ENCODE data around the gene MTUS2. TPM values are rescaled to one million over a fixed set of nuclear protein-coding genes. Genes with fewer than 3 reads are reported as not detected.
A peak's percentile ranks its signal among the peaks of the same experiment; 100 is the strongest.

MTUS2 gene
- total RNA-seq, 1 experiment from 2014 or later, result 0.25 TPM

DNA sequence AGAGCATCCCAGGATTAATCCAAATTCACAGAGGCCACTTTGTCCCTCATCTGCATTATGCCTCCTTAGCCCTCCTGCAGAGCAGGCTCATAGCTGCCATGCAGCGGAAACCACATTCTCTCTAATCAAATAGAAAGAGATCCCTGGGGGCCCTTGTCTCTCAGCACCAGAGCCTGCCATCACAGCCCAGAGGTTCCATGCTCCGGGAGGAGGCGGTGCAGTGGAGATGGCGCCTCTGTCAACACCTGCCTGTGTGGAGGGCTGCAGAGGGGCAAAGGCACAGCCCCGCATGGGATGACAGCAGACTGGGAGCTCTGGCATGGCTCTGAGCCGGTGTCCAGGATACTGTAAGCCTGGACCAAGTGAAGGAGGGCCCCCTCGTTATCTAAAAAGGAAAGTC, 664.1 kb downstream of the MTUS2 start:
- no peak for DNase-seq (ENCODE audit: low spot score)

DNA sequence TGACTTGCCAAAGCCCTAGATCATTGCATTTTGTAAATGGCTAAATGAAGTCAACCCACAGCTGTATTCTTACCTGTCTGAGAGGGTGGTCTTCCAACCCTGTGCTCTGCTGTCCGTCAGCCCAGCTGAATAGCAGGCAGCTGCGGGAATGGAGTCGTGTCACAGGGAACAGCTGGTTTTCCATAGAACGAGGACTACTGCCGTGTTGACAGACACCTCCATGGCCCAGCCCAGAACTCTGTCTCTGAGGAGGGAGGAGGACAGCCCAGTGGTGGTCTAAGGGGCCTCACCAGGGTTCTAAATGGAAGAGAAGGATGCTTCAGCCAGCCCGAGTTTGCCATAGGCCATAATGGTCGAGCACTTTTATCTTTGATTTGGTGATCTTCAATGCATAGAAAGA, 664.7 kb downstream of the MTUS2 start:
- DNase-seq (ENCODE audit: low spot score), result no peak

DNA sequence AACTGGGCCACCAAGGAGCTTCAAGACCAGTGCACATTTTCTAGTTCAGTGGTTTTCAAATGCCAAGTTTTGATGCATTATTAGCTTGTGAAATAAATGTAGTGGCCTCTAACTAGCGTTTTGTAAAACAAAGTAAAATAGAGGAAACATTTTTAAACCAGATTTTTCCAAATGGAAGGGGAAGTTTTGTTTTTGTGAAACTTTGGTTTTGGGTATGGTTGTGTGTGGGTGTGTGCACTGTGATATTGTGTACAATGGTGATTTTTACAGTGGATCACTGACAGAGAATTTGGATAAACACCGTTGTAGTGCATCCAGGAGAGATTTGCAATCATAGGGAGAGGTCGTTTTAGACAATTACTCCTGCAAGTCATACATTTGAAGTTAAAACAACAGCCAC, 666.4 kb downstream of the MTUS2 start:
- DNase-seq (ENCODE audit: low spot score), result no peak

DNA sequence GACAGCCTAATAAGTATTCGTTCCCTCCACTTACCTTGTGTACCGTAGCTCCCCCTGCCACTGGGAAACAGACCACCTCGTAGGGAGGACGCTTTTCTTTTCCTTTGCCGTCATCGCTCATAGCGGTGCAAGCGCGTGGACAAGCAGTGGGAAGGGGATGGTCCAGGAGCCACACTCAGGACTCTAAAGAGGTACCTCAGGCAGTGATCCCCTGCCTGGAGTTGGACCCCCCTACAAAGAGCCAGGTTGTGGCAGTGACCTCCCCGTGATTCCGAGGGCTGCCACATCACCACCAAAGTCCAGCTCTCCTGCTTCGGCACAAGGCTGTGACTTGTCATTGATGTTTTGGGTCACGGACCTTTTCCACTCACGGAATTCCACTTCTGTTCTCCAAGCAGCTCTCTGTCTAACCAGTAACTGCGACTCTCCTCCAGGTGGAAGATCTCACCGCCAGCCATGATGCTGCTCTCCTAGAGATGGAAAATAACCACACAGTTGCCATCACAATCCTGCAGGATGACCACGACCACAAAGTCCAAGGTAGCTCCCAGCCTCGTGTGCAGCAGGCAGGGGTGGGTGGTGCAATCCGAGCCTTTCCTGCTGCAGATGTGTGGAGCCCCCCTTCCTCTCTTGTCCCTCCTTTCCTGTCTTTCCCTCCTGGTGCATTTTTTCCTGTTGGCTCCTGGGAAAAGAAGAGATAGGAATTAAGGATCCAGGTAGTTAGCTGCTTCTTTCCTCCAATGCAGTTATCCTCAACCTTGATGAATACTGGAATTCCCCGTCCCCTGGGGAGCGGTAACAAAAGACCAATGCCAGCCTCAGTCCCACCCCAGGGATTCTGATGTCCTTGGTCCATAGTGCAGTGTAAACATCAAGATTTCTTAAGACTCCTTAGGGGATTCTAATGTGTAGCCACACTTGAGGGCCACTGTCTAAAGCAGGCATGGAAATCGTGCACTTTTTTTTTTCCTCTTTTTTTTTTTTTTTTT, 667.6 kb downstream of the MTUS2 start:
- DNase-seq (ENCODE audit: low spot score), result no peak

DNA sequence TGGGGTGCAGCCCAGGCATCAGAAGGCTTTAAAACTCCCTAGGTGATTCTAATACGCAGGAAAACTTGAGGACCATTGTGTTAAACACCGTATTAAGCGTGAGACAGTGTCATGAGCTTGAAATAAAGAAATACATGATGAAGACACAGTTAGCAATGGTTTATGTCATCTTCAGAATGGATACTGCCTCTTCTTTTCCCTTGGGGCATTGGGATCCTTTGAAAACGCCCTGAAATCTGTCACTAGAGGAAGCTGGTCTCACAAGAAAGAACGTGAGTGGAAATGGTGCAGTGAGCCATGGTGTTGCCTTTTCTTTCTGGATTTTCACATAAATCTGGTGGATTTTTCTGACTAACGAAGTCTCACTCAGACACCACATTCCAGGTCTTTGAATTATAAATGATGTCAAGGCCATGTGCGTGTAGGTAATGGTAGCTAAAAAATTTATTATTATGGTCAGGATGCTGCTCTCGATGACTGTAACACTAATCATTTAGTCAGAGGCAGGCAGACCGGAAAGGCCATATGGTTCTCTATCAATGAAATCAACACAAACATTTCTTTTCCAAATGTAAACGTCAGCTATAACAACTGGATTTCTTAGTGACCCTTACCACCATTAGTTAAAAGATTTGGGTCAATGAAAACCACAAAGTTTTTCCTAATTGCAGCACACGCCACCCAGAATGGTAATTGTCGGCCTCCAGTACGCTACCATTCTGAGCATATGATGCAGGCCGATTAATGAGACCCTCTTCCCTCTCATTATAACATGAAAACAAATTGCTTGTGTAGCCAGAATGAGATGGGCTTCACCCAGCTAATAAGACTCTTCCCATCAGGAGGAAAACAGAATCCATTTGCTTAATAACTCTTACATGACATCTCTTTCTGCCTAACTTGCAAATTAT, 669.8 kb downstream of the MTUS2 start:
- DNase-seq (ENCODE audit: low spot score), result no peak

DNA sequence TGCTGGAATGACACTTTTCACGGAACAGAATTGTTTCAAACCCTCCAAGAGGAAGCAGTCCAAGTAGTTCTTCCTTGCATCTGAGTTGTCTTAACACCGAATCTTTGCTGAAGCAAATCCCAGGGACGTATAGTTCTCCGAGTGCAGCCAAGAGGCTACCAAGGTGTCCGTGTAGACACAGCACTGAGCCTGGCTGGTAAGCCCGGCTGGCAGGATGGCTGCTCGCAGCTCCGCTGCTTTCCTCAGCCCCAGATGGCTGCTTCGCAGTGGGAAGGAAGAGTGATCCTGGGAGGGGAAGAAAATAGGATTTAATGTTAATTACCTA, 670.4 kb downstream of the MTUS2 start:
- DNase-seq (ENCODE audit: low spot score), result no peak

DNA sequence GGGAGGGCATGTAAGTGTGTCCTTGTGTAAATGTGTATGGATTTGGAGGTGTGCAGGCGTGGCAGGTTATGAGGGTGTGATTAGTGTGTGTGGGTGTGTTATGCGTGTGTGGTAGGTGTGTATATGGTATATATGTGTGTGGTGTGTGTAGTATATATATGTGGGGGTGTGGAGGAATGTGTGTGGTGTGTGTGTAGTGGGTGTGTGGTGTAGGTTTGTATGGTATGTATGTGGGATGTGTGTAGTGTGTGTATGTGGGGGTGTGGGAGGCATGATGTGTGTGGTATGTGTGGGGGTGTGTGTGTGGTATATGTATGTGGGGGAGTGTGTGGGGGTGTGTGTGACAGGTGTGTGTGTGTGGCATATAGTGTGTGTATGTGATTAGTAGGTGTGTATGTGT, 671.1 kb downstream of the MTUS2 start:
- no peak for DNase-seq (ENCODE audit: low spot score)

DNA sequence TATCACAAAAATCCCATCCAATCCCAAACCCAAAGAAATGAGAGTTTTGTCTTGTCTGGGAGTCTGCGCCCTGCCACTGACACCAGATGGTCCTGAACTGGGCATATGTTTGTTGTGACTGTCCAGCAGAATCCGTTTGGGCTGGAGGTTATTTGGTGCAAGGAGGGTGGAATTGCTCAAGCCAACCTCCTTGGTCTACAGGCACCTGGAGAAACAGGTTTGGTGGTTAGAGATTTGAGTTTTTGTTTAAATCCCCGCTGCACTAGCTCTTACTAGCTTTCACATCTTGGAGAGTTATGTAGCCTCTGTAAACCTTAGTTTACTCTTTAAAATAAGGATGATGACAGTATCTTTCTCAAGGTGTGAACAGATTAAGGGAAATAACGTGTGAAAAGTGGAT, 673.7 kb downstream of the MTUS2 start:
- DNase-seq (ENCODE audit: low spot score), result no peak

DNA sequence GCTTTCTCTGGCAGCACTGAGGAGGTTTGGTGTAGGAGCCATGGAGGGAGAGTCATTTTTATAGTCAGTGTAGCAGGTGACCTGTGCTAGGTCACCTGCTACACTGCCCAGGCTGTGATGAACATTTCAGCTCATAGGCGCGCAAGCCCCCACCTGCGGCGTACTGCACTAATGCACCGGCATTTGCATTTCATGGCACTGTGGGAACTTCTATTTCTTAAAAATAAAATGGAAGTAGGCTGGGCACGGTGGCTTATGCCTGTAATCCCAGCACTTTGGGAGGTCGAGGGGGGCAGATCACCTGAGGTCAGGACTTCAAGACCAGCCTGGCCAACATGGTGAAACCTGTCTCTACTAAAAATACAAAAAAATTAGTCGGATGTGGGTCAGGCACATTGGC, 674.4 kb downstream of the MTUS2 start:
- DNase-seq (ENCODE audit: low spot score), result no peak

DNA sequence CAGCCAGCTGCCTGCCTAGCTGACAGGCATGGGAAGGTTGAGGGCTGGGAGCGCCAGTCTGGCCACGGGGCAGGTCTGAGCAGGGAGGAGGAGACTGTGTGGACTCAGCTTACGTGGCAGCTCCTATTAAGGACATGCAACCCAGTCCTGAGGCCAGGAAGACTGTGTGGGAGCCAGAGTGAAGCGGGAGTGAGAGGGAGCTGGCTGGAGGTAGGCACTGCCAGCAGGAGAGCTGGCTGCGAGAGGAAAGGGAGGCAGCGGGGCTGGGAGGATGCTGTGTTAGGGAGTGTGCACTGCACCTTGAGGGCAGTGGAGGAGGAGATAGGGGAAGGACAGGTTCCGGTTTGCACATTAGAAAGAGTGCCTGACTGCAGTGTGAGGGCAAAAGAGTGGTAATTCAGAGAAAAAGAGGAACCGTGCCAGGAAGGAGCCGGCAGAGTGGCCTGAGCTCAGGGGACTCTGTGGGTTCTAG, 676.1 kb downstream of the MTUS2 start:
- peak; percentile 15 for DNase-seq (ENCODE audit: low spot score)

DNA sequence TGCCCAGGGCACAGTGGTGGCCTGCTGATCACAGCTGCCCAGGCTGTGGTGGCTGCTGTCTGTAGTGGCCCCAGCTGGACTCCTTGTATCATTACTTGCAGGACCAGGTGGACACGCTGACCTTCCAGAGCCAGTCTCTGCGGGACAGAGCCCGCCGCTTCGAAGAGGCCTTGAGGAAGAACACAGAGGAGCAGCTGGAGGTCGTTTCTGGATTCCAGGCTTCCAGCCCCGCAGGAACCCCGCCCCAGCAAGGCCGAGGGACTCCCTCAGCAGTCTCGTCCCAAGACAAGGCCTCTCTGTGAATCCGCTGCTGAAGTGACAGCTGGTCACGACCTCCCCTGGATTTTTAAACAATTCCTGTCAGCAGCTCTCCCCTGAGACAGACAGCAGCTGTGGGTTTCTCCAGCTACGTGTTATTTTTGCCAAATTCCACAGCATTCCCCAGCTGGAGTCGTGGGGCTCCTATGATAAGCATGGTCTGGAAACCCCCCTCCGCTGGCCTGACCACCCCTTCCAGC, 677.1 kb downstream of the MTUS2 start:
- DNase-seq (ENCODE audit: low spot score), result no peak

DNA sequence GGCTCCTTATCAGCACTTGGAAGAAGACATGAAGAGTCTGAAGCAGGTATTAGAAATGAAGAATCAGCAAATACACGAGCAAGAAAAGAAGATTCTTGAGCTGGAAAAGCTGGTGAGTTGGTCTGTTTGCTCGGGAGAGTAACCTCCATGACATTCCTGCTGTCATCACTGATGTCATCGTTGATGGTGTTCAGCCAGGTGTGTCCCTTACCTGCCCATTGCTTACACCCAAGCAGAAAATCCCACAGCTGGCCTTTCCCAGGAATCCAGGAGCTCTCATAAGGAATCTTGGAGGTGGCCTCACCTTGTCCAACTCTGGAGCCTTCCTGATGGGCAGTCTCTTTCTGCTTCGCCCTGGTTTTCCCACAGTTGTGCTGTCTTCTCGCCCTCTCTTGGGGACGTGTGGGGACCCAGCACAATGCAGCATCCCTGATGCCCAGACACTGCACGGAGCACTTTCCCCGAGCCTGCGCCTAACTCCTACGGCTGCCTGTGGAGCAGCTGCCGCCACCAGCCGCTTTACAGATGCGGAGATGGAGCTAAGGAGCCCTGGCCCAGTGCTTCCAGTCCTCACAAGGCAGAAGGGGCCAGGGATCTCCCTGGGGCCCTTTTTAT, 678.4 kb downstream of the MTUS2 start:
- no peak for DNase-seq (ENCODE audit: low spot score)

DNA sequence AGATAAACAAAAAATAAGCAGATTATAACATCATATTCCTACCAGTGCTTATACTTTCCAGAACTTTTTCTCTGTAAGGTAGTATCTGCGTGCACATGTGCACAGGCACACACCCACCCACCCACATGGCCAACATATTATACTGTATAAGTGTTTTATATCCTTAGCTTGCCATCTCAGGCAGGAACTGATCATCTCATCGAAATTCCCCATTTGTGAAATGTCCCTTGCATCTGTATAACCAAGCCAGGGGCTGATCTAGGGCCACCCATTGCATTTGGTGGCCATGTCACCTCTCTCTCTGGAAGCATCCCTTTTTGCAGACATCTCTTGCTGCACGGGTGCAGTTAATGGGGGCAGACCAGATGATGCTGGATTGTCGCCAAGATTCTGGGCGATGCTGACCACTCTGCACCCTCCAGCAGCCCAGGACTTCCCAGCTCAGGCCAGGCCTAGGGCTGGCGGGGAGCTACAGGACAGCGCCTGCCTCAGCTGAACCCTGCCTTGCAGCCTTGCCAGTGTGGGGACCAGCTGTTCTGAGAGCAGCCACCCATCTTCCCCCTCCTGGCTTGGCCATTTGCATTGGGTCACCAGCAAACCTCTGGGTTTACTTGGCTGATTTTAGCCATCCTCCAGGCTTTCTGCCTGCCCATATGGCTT, 679.5 kb downstream of the MTUS2 start:
- no peak for DNase-seq (ENCODE audit: low spot score)

DNA sequence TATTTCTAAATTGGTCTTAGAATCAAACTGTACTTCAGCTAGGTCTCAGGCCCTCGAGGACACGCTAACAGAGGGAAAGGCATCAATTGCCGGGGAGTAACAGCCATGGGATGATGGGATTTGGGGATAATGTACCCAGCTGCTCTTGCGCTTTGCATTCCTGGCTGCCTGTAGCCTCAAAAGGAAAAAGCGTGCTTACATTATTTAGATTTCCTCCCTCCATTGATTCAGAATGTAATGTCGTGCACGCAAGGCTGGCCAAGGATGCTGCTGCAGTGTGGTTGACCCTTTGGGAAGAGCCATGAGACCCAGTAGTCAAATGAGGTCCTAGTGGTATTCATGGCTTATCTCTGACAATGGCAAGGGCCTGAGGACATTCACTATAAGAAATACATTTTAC, 680.2 kb downstream of the MTUS2 start:
- DNase-seq (ENCODE audit: low spot score), result no peak

DNA sequence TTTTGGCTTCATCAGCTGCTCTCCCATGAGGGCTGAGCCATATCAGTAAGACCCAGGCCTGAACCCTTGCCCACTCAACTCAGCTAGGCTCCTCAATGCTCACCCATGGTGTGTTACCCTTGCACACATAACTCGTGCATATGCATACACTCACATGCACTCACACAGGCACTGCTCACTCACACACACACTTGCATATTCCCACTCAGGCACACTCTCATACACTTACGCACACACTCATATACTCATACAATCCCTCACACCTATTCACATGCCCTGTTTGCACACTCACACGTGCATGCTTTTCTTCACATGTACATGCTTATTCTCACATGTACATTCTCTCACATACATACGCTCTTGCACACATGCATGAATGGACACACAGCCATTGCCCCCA, 681.5 kb downstream of the MTUS2 start:
- DNase-seq (ENCODE audit: low spot score), result no peak

DNA sequence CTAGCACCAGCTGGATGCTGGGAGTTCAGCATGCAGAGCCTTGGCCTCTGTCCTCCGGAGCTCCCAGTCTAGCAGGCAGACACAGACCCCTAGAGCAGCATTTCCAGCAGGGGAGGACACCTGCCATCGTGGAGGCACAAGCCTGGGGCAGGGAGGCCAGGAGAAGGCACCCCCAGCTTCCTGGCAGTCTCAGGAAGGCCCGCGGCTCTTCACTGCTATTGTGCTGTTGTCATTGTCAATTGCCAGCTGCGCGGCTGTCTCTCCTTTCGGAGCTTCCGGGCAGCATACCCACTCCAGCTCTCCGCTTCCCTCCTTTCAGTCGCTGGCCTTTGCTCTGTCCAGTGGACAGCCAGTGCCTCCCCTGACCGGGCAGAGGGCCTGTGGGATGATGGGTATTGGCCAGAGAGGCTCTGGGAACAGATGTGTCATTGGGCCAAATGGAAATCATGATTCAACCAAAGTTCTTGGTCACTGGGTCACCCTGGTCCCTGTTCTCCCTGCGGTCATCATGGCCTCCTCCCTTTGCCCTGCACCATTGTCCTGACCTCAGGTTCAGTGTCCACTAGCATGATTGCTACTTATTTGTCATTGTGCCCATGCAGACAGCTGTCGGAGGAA, 682.4 kb downstream of the MTUS2 start:
- DNase-seq (ENCODE audit: low spot score), result no peak

DNA sequence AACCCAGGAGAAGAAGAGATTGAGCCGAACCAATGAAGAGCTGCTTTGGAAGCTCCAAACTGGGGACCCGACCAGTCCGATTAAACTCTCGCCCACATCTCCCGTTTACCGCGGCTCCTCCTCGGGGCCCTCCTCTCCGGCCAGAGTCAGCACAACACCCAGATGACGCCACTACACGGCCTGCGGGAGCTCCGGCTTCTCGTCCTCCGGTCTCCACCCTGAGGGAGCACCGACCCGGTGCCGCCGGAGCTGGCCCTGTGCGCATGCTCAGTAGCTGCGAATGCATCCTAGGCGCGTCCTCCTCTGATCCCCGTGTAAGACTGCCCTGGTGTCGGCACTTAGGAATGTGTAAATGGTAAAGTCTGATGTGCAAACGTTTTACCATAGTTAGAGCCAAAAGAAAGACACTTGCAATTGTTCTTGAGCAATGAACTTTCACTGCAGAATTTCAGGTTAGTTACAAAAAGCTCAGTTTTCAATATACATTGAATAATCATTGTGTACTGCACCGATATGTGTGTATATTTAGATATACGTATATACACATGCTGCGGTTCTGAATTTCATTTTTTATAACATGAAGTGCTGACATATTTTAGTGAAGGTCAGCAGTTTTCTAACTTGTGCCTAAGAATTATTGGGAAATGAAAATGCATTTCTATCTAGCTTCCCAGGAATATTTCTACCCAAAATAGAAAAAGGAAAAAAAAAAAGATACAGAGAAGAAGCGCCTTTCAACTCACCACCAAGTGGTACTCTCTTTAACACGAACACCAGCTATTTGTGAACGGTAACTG, 683.1 kb downstream of the MTUS2 start:
- no peak for DNase-seq (ENCODE audit: low spot score)

DNA sequence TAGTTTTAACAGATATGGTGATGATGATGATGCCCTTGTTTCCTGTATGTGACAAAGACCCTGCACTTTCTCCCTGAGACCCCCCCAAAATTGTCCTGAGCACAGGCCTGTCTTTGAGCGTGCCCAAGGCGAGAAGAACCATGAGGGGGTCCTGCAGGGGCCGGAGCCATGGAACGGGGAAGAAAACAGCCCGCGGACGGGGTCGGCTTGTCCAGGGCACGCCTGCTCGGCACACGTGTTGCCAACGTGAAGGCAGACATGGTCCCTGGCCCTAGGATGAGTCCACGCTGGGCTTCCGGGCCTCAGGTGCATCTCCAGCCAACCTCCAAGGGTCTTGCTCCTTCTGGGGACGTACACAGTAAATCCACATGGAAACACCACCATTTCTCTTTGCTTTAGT, 684.6 kb downstream of the MTUS2 start:
- no peak for DNase-seq (ENCODE audit: low spot score)

DNA sequence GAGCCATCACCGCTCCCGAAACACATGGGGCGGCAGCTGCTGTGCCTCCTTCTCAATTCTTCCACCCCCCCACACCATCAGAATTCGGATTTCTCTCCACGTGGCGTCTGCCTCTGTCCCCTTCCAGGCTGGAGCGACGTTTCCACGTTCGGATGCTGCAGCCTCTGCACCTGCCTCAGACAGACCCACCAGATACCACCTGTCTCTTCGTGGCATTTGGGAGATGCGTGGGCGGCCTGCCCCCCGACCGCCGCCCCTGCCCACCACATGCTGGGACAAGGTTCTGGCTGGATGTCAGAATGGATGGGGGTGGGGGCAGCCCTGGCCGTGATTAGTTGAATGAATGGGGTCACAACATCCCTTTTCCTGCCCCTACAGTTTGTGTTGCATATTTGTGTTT, 685.4 kb downstream of the MTUS2 start:
- DNase-seq (ENCODE audit: low spot score), result no peak

DNA sequence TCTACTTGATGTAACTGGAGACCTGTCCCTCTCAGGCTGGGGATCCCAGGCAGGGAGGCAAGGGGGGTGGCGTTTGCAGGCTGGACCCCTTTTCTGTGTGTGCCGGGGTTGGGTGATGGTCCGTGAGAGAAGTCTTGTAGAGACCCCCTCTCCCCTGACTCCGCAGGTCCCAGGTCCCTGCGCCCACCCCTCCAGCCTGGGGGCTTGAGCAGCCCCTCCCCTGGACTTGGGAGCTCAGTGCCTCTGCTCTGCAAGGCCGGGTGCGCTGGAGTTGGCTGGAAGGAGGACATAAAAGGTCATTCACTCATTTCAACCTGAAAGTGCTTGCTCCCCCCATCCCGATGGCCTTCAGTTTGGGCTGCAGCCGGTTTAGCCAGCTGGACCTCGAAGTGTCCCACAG, 685.8 kb downstream of the MTUS2 start:
- DNase-seq (ENCODE audit: low spot score), result no peak
